Stimulated activated CD4-positive, alpha-beta T cell treated with anti-CD3 and anti-CD28 coated beads, Interleukin-4, amount 100 ng/mL, for 48 hours (primary cell): ENCODE measurements around the gene ACAP1.

Experiments
- DNase-seq, 2 donors: peaks; one replicate each; pipeline ENCODE4 v3.0.0-alpha.2; 2020; ENCODE audit warnings: low read depth in 2 of 2

ACAP1 gene

DNA sequence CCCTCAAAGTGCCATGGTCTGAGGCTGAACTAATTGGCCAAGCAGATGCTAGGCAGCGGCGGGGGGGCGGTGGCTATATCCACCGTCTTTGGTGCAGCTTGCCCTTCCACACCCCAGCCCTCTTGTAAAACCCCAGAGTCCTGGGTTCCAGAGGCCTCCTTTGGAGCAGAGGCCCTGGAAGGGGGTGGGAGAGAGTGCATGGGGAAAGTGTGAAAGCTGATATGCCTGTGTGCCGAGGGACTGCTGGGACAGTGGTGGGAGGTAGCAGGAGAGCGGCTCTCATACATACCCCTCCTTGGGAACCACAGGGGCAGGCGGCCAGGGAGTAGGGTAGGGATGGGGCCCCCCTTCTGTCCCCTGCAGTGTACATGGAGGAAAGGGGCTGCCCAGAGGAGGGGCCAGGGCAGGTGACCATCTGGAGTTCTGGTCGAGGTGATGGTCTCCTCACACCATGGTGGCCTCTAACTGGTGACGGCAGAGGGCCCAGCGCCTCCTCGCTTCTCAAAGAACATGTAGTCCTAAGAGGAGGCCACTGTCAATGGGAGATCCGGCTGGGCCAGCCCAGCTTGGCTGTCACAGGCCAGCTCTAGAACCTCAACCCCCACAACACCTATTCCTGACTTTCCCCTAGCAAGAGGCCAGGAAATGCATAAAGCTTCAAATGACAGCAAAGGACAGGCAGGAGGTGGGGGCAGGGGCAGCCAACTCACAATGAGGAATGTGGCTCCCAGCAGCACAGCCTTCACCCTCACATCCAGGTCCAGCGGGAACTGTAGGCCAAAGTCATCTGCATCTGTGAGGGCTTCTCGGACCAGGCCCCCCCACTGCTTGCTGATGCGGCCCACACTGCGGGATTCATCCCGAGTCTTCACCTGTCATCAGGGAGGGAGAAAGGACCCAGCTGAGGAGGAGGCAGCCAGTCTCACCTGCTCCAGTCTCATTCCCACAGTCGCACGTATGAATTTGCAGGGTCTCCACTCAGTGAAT is 53.9 kb downstream of the ACAP1 start:
- no peak for DNase-seq

DNA sequence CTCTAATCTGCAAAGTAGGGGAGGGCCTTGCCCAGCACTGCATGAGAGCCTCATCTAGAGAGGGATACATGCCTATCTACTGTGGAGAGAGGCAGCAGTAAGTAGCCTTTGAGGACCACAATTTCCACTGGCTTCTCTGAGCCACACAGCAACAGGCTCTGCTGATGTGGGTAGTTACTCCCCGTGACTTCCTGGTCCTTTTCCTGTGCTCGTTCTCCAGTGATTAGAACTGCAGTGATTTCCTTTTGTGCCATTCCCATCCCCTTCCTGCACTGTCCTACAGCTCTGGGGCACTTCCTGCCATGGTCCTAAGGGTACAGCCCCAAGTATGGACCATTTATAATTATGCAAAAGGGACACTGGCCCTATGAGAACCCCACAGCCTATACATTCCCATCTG is 55.0 kb downstream of the ACAP1 start:
- DNase-seq: no peak

DNA sequence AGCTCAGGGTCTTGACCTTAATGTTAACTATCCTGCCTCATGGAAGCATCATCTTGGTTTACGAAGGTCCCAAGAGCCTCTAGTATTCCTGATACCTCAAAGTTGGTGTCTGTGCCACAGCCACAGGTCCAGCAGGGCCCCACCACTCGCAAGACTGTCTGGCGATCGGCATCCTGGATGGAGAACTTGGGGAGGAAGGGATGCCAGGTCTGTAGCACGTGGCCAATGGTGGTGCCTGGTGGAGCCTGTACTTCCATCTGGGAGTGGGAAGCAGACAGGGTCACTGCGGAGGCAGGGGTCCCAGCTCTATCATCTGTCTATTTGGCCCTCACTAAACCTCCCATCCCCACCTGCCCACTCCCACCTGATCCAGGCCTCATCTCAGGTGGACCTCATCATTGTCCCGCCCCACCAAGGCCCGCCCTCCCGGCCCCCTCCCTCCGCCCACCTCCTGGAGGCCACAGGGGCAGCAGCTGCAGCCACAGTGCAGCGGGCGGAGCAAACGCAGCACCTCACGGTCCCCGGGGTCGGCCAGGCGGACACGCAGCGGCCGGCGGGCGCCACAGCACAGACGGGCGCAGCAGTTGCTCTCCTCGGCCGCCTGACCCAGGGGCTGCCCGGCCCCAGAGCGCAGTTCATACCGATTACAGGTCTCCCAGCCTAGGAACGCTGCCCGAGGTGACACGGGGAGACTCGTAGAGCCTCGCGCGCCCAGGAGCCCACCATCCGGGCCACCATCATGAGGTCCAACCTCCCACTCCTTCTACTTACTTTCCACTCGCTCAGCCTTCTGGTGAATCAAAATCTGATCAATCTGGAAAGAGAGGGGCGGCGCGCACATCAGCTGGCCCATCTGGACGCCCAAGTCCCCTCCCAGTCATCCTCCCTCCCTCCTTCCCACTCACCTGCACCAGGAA is 56.6 kb downstream of the ACAP1 start:
- no peak for DNase-seq

DNA sequence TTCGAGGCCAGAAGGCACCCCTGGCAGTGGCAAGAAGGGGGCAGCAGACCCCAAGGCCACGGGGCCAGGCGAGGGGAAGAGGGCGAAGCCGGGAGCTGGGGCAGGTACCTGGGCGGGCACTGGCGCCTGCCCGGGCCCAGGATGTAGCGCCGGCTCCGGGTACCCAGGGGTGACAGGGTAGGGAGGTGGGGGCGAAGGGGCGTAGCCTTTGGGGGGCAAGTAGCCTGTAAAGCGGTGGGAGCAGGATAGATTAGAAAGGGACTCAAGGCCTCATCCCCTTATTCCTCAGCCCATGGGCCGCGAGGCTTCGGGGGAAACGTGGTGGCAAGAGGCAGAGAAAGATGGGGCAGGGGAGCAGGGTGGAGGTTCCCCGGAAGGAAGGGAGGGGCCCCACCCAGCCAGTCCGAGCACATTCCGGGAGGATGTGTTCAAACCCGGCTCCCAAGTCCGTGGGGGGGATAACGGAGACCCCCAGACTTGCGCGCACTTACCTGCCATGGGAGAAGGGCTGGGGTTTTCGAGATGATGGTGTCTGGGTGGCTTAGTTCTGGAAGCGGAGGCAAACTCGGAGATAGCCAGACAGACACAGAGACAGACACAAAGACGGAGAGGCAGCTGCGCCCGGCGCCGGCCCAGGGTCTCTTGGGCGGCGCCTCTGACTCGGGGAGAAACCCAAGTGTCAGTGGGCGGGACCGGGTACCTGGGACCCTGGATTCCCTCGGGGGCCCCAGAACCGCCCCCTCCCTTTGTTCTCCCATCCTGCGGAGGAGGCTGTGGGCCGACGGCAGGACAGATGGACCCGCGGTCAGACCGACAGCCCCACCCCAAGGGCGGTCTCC is 57.5 kb downstream of the ACAP1 start:
- DNase-seq: peak in 1 of 2 donors; percentile 27

DNA sequence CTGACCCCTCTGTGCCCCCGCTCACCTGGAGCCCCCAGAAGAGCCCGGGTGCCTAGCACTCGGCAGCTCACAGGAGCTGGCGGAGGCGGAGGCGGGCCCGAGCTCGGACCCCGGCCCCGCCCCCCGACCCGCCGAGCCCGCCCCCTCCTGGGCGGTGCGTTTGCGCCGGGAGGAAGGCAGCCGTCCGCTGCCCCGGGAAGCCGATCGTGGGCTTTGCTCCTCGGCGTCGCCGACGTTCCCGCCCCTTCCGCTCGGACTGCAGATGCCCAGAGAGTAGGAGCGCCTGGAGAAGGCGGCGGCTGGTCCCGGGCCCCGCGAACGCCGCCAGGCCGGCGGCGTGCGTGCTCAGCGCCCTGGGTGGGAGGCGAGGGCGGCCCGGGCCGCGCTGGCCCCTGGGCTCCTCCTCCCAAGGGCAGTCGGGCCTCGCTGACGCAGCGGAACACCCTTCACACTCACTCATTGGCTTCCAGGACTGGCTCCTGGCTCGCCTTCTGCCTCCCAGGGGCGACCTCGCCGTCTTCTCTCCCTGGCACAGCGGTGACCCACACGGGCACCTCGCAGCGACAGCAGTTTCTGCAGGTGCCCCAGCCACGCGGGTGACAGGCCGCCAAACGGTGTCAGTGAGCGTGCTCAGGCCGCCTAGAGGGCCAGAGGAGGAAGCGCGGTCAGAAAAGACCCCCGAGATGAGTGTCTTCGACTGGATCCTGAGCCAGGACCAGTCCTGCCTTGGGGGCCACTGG is 58.3 kb downstream of the ACAP1 start, which contains the start of gene PLSCR3:
TSS of gene PLSCR3 (minus strand) at position 74 of the 740 bp plus-strand sequence. CDS start 415 bp downstream, outside the sequence.
- DNase-seq: peak; percentile 80 to 83

DNA sequence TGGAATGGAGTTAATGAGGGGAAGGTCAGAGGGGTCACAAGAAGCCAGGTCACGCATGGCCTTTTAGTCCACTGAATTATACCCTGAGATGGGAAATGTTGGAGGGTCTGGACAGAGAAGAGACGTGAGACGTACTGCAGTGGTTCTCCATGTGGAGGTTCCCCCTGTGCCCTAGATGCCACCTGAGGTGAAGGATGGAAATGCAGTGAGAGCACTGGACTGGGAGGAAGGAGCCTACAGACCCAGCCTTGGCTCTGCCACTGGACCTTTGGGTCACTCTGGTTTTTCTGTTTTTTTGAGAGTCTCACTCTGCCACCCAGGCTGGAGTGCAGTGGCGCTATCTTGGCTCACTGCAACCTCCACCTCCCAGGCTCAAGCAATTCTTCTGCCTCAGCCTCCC is 59.8 kb downstream of the ACAP1 start:
- no peak for DNase-seq

DNA sequence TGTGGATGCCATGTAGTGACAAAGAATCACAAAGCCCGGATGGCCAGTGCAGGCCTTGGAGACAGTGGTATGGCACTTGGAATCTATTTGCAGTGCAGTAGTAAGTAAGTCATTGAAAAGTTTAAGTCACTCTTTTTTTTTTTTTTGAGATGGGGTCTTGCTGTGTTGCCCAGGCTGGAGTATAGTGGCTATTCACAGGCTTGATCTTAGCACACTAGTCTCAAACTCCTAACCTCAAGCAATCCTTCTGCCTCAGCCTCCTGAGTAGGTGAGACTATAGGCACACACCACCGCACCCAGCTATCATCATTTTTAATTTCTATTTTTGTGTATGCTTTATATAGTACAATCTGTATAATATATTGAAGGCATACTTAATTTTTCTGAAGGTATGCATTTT is 62.3 kb downstream of the ACAP1 start:
- DNase-seq: no peak
